Left colon (tissue), 2 donors: ENCODE results near the gene FOXN4. TPM values are rescaled to one million over a fixed set of nuclear protein-coding genes. Genes with fewer than 3 reads are reported as not detected.

Experiments
- ATAC-seq: fragments of 200-7000 bp; cut with Tn5 transposase; one replicate; pipeline ENCODE4 v1.9.1; 2020; ENCODE audit warnings: mild to moderate bottlenecking, moderate library complexity
- DNase-seq, 2 donors: peaks; one replicate each; pipeline ENCODE4 v3.0.0-alpha.2; 2020
- intact Hi-C, 2 donors: fragments of 100-400 bp; cut with DNase I in 1 of 2; cut with micrococcal nuclease in 1 of 2; formaldehyde crosslinking; loops; one replicate each; pipeline versions ENCODE4 v1.11.2 to v1.14.0; 2022; cut with DNase I, micrococcal nuclease
- total RNA-seq, 2 donors: library from RNA; stranded (reverse); fragmentation: NEBNext Ultra II Directional; extraction: Animal tissue kit (Norgen Biotek cat#: 25700); gene quantifications; one replicate each; pipeline ENCODE4 v1.2.1, GENCODE V29; 2021
- donor health status: DM: no; HTN: no; CAD: no.
- donor health status: DM: yes; HTN: yes; CAD: no.

Gene FOXN4
- total RNA-seq, 2 donors from 2014 or later: not detected

- ATAC-seq: no peak
- DNase-seq: no peak
- intact Hi-C loops: no loop called here
Observed at GRCh38 chr12:109287811-109288469, 21.1 kb downstream of the FOXN4 start.

GRCh38 chr12:109287181-109287580 is 21.9 kb downstream of the FOXN4 start:
- DNase-seq (no peak), ATAC-seq (no peak)
- intact Hi-C loops: no loop called here

GRCh38 chr12:109286652-109287051 is 22.4 kb downstream of the FOXN4 start:
- intact Hi-C loops: no loop called here
- DNase-seq: no peak
- no peak for ATAC-seq

- DNase-seq (no peak), ATAC-seq (no peak)
- intact Hi-C loops: no loop called here
Observed at GRCh38 chr12:109286252-109286651, 22.8 kb downstream of the FOXN4 start.

- DNase-seq (no peak), ATAC-seq (no peak)
- intact Hi-C loops: no loop called here
Observed at GRCh38 chr12:109284392-109284791, 24.7 kb downstream of the FOXN4 start.

- ATAC-seq (no peak), DNase-seq (no peak)
- intact Hi-C loops: no loop called here
Observed at GRCh38 chr12:109281452-109281851, 27.6 kb downstream of the FOXN4 start.

- DNase-seq (no peak), ATAC-seq (no peak)
- intact Hi-C loops: no loop called here
Observed at GRCh38 chr12:109279525-109279924, 29.6 kb downstream of the FOXN4 start.

GRCh38 chr12:109278912-109279311 is 30.2 kb downstream of the FOXN4 start:
- DNase-seq (no peak), ATAC-seq (no peak)
- intact Hi-C loops: no loop called here

GRCh38 chr12:109277899-109278762 is 31.0 kb downstream of the FOXN4 start:
- peak; percentile 49 for ATAC-seq
- intact Hi-C loops: no loop called here
- peak; percentile 22 to 38 for DNase-seq

GRCh38 chr12:109277255-109277898 is 31.7 kb downstream of the FOXN4 start:
- ATAC-seq: no peak
- intact Hi-C loops: no loop called here
- DNase-seq: no peak

- DNase-seq (no peak), ATAC-seq (no peak)
- intact Hi-C loops: no loop called here
Observed at GRCh38 chr12:109276160-109276559, 32.9 kb downstream of the FOXN4 start.

- DNase-seq: no peak
- no peak for ATAC-seq
- intact Hi-C loops: no loop called here
Observed at GRCh38 chr12:109275173-109275572, 33.9 kb downstream of the FOXN4 start.

- no peak for DNase-seq
- no peak for ATAC-seq
- intact Hi-C loops: no loop called here
Observed at GRCh38 chr12:109274381-109274780, 34.7 kb downstream of the FOXN4 start.

GRCh38 chr12:109273354-109273753 is 35.7 kb downstream of the FOXN4 start:
- intact Hi-C loops: no loop called here
- DNase-seq (no peak), ATAC-seq (peak; percentile 31)

- DNase-seq (no peak), ATAC-seq (no peak)
- intact Hi-C loops: no loop called here
Observed at GRCh38 chr12:109271418-109271817, 37.7 kb downstream of the FOXN4 start.

GRCh38 chr12:109270494-109270893 is 38.6 kb downstream of the FOXN4 start:
- intact Hi-C loops: no loop called here
- no peak for ATAC-seq
- DNase-seq: no peak

GRCh38 chr12:109269428-109269827 is 39.7 kb downstream of the FOXN4 start:
- intact Hi-C loops: loop anchor here in 1 of 2 donors (10.0 kb wide), 1 partner anchor 115 kb away; no protein-coding TSS in a partner anchor
- ATAC-seq (no peak), DNase-seq (no peak)

- intact Hi-C loops: loop anchor here in 1 of 2 donors (10.0 kb wide), 1 partner anchor 116 kb away; no protein-coding TSS in a partner anchor
- no peak for DNase-seq
- ATAC-seq: no peak
Observed at GRCh38 chr12:109268896-109269295, 40.2 kb downstream of the FOXN4 start.

GRCh38 chr12:109267361-109267760 is 41.7 kb downstream of the FOXN4 start:
- intact Hi-C loops: loop anchor here in 1 of 2 donors (10.0 kb wide), 1 partner anchor 117 kb away; no protein-coding TSS in a partner anchor
- DNase-seq: no peak
- ATAC-seq: no peak
